HEK293T (cell line): ENCODE results near the gene IL6.

Source experiments
- CTCF ChIA-PET: fragments of 350-600 bp; formaldehyde crosslinking; extraction: SDS; loops from one replicate; lab custom pipeline; 2021; ENCODE audit warnings: antibody characterized with exemption, inconsistent platforms; lab: Yijun Ruan, JAX
- POLR2A ChIA-PET: fragments of 350-600 bp; formaldehyde crosslinking; extraction: SDS; loops from one replicate; lab custom pipeline; 2020; ENCODE audit warnings: antibody characterized with exemption, inconsistent platforms; lab: Yijun Ruan, JAX
- DNase-seq: peaks from one replicate; pipeline ENCODE4 v3.0.0; 2012; ENCODE audit warnings: mixed read lengths; ENCODE audit errors: extremely low spot score
- ARNT ChIP-seq: fragments of 450-650 bp; IDR thresholded peaks from 2 replicates; pipeline ENCODE4 v1.6.1; 2017; ENCODE audit warnings: mild to moderate bottlenecking
- BHLHE40 ChIP-seq: fragments of 450-650 bp; IDR thresholded peaks from 2 replicates; pipeline ENCODE4 v1.6.1; 2016; ENCODE audit warnings: mild to moderate bottlenecking, moderate library complexity, borderline replicate concordance
- CTBP1 ChIP-seq: fragments of 450-650 bp; IDR thresholded peaks from 2 replicates; pipeline ENCODE4 v1.6.1; 2016; ENCODE audit warnings: borderline replicate concordance
- ELF4 ChIP-seq: fragments of 450-650 bp; IDR thresholded peaks from 2 replicates; pipeline ENCODE4 v1.6.1; 2017; ENCODE audit warnings: antibody characterized with exemption
- FOXA1 ChIP-seq: fragments of 450-650 bp; IDR thresholded peaks from 2 replicates; pipeline ENCODE4 v1.6.1; 2016; ENCODE audit warnings: mild to moderate bottlenecking
- FOXK2 ChIP-seq: fragments of 450-650 bp; IDR thresholded peaks from 2 replicates; pipeline ENCODE4 v1.6.1; 2016; ENCODE audit warnings: mild to moderate bottlenecking
- FOXM1 ChIP-seq: fragments of 450-650 bp; IDR thresholded peaks from 2 replicates; pipeline ENCODE4 v1.6.1; 2017; ENCODE audit warnings: mild to moderate bottlenecking, borderline replicate concordance
- HDGF ChIP-seq: fragments of 450-650 bp; IDR thresholded peaks from 2 replicates; pipeline ENCODE4 v1.6.1; 2017; ENCODE audit warnings: antibody characterized with exemption, borderline replicate concordance
- L3MBTL2 ChIP-seq: fragments of 450-650 bp; conservative IDR thresholded peaks from 2 replicates; pipeline ENCODE4 v1.6.1; 2016; ENCODE audit warnings: mild to moderate bottlenecking
- LEF1 ChIP-seq: fragments of 450-650 bp; IDR thresholded peaks from 2 replicates; pipeline ENCODE4 v1.6.1; 2017; ENCODE audit warnings: mild to moderate bottlenecking, borderline replicate concordance
- NFRKB ChIP-seq: fragments of 450-650 bp; IDR thresholded peaks from 2 replicates; pipeline ENCODE4 v1.6.1; 2016; ENCODE audit warnings: mild to moderate bottlenecking, moderate library complexity
- SP1 ChIP-seq: fragments of 450-650 bp; IDR thresholded peaks from 2 replicates; pipeline ENCODE4 v1.6.1; 2017
- SUZ12 ChIP-seq: fragments of 450-650 bp; IDR thresholded peaks from 2 replicates; pipeline ENCODE4 v1.6.1; 2016; ENCODE audit warnings: mild to moderate bottlenecking
- TARDBP ChIP-seq: fragments of 450-650 bp; IDR thresholded peaks from 2 replicates; pipeline ENCODE4 v1.6.1; 2016
- ZNF384 ChIP-seq: fragments of 450-650 bp; IDR thresholded peaks from 2 replicates; pipeline ENCODE4 v1.6.1; 2016
- TF ChIP-seq, protein P1 (sequence below): fragments of 450-650 bp; IDR thresholded peaks from 2 replicates; pipeline ENCODE4 v1.6.1; 2016

IL6 gene

DNA sequence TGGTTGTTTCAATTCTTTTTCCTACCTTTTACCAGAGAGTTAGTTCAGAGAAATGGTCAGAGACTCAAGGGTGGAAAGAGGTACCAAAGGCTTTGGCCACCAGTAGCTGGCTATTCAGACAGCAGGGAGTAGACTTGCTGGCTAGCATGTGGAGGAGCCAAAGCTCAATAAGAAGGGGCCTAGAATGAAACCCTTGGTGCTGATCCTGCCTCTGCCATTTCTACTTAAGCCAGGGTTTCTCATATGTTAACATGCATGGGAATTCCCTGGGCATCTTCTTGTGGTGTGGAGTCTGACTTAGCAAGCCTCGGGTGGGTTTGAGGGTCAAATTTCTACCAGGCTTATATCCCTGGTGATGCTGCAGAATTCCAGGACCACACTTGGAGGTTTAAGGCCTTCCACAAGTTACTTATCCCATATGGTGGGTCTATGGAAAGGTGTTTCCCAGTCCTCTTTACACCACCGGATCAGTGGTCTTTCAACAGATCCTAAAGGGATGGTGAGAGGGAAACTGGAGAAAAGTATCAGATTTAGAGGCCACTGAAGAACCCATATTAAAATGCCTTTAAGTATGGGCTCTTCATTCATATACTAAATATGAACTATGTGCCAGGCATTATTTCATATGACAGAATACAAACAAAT is 3.2 kb downstream of the IL6 start:
- ChIA-PET CTCF (interaction anchor here (0.6 kb wide), 1 partner anchor 85 kb away, joined by 3 read pairs; no protein-coding TSS in a partner anchor), POLR2A (no interaction called here)
- no peak for DNase-seq
- no peak for TF ChIP-seq FOXK2
- TF ChIP-seq, protein P1, sequence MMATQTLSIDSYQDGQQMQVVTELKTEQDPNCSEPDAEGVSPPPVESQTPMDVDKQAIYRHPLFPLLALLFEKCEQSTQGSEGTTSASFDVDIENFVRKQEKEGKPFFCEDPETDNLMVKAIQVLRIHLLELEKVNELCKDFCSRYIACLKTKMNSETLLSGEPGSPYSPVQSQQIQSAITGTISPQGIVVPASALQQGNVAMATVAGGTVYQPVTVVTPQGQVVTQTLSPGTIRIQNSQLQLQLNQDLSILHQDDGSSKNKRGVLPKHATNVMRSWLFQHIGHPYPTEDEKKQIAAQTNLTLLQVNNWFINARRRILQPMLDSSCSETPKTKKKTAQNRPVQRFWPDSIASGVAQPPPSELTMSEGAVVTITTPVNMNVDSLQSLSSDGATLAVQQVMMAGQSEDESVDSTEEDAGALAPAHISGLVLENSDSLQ: no peak
- no peak for TF ChIP-seq BHLHE40
- no peak for TF ChIP-seq NFRKB
- TF ChIP-seq ELF4: no peak
- TF ChIP-seq ARNT: no peak
- TF ChIP-seq SP1: no peak
- no peak for TF ChIP-seq ZNF384

DNA sequence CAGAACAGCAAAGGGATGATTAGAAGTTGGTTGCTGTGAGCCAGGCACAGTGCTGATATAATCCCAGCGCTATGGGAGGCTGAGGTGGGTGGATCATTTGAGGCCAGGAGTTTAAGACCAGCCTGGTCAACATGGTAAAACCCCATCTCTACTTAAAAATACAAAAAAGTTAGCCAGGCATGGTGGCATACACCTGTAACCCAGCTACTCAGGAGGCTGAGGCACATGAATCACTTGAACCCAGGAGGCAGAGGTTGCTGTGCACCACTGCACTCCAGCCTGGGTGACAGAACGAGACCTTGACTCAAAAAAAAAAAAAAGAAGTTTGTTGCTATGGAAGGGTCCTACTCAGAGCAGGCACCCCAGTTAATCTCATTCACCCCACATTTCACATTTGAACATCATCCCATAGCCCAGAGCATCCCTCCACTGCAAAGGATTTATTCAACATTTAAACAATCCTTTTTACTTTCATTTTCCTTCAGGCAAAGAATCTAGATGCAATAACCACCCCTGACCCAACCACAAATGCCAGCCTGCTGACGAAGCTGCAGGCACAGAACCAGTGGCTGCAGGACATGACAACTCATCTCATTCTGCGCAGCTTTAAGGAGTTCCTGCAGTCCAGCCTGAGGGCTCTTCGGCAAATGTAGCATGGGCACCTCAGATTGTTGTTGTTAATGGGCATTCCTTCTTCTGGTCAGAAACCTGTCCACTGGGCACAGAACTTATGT is 4.1 kb downstream of the IL6 start:
- ChIA-PET POLR2A (no interaction called here), CTCF (interaction anchor here (0.6 kb wide), 2 partner anchors 84 to 325 kb away, joined by 3 read pairs; no protein-coding TSS in a partner anchor)
- TF ChIP-seq FOXM1 (no peak), SUZ12 (no peak), FOXK2 (no peak)
- no peak for DNase-seq

DNA sequence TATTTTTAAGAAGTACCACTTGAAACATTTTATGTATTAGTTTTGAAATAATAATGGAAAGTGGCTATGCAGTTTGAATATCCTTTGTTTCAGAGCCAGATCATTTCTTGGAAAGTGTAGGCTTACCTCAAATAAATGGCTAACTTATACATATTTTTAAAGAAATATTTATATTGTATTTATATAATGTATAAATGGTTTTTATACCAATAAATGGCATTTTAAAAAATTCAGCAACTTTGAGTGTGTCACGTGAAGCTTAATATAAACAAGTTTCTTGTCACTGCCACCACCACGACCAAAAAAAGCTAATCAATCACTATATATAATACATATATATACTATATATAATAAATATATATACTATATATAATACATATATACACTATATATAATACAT is 4.8 kb downstream of the IL6 start:
- POLR2A ChIA-PET: no interaction called here
- no peak for DNase-seq
- TF ChIP-seq, protein P1: no peak
- TF ChIP-seq FOXM1 (no peak), SP1 (no peak), FOXK2 (no peak), FOXA1 (no peak), TARDBP (no peak), LEF1 (no peak), HDGF (no peak), ELF4 (no peak), L3MBTL2 (no peak), CTBP1 (no peak), SUZ12 (no peak), BHLHE40 (no peak), NFRKB (no peak), ARNT (no peak), ZNF384 (no peak)
- CTCF ChIA-PET: interaction anchor here (0.6 kb wide), 1 partner anchor 324 kb away, joined by 3 read pairs; no protein-coding TSS in a partner anchor

DNA sequence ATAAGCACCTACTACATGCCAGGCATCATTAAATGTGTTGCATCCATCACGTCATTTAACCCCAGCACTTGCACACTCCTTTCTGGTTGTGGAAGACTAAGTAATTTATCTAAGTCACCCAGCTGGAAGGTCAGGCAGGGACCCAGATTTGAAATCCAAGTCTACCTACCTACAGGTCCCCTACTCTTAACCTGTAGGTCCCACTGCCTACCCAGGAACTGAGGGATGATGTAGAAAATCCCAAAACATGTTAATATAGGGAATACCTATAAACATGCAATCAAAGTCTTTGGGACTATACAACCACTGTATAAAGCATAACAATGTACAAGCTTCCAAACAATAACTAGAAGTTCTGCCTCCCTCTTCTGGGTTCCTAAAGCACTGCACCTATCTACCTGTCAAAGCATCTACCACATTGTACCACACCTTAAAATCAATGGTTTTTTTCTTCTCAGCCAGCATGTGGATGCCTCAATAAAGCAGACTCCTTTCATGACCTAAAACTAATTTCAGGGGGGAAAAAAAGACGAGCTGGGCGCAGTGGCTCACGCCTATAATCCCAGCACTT is 5.6 kb downstream of the IL6 start:
- TF ChIP-seq FOXM1: no peak
- TF ChIP-seq, protein P1: no peak
- no peak for TF ChIP-seq TARDBP
- no peak for TF ChIP-seq ARNT
- TF ChIP-seq SUZ12: no peak
- no peak for TF ChIP-seq ZNF384
- TF ChIP-seq L3MBTL2: no peak
- no peak for TF ChIP-seq SP1
- TF ChIP-seq NFRKB: no peak
- TF ChIP-seq CTBP1: no peak
- TF ChIP-seq BHLHE40: no peak
- no peak for TF ChIP-seq FOXA1
- TF ChIP-seq ELF4: no peak
- no peak for TF ChIP-seq LEF1
- no peak for TF ChIP-seq HDGF
- no peak for TF ChIP-seq FOXK2
- ChIA-PET CTCF (no interaction called here), POLR2A (no interaction called here)
- DNase-seq: no peak

DNA sequence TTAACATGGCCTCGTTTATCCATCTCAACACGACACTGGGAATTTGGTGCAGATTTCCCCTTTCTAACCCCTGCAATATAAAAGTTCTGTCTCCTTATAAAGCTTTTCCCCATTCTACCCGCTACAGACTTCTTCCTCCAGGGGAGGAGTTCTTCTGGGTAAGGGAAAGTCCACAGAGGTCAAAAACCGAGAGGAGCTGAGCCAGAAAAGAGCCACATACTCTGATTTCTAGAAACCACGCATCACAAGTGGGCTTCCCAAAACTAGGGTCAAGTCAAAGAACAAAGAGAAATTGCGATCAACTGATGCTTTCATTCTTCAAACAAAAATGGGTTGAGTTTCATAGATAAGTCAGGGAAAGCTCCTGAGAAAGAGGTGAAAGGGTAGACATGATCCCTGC is 6.8 kb downstream of the IL6 start:
- no peak for TF ChIP-seq ZNF384
- TF ChIP-seq SP1: no peak
- no peak for TF ChIP-seq CTBP1
- TF ChIP-seq L3MBTL2: no peak
- TF ChIP-seq ELF4: no peak
- no peak for TF ChIP-seq NFRKB
- TF ChIP-seq FOXA1: no peak
- POLR2A ChIA-PET: no interaction called here
- no peak for DNase-seq
- CTCF ChIA-PET: no interaction called here

DNA sequence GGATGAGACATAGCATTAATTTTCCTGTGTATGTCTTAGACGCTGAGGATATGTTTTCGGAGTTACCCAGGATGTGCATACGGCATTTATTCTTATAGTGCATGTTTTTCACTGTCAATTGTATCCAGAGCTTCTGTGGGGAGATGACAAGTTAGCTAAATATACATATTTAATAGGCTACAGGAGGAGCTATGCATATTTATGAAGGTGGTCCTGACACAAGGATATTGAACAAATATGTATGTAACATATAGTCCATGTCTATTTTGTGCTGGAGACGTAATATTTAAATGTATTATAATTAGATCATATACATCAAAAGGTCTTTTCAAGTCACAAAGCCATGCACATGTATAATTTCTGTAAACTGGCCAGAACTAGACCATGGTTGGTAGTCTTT is 16.0 kb downstream of the IL6 start:
- TF ChIP-seq ARNT (no peak), ELF4 (no peak), LEF1 (no peak), BHLHE40 (no peak)
- ChIA-PET CTCF (no interaction called here), POLR2A (no interaction called here)
- DNase-seq: no peak
